ENCODE results near the gene MDFIC.

MDFIC gene

DNA sequence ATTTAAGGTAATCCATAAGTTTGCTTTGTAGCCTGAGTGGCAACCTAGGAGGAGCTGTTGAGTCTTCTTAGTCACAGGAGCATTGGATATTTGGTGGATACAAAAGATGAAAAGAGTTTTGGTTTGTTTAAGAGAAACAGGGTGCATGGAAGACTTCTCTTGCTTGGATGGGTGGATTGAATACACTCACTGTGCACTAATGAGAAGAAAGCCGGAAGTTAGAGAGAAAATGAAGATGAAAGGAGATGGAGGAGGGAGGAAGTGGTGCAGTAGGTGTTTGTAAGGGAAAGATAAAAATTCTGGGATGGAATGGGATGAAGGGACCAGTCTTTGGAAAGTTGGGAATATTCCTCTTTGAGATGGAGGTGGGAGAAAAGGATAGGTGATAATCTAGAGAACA, 7.7 kb downstream of the MDFIC start:
- no peak for DNase-seq

DNA sequence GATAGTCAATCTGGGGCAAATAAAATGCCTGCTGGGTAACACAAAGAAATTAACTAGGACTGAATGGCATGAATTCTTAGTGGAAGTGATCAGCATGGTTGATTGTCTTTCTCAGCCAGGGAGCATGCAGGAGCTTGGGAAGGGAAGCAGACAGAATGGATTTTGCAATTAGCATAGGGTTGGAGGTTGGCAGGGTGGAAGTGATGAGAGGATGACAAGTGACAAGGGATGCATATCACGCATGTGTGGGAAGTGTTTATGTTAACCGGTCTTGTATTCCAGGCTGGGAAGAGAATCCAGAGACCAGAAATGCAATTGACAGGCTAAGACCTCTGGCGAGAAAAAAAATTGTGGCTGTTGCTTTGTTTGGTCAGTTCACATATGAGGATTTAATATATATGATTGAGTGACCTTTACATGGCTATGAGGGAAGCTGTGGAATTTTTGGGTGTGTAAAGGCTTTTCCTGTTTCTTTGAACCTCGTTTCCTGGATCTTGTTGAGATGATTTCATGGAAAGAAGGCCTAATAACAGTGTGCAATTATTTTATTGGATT, 8.3 kb downstream of the MDFIC start:
- DNase-seq = no peak

DNA sequence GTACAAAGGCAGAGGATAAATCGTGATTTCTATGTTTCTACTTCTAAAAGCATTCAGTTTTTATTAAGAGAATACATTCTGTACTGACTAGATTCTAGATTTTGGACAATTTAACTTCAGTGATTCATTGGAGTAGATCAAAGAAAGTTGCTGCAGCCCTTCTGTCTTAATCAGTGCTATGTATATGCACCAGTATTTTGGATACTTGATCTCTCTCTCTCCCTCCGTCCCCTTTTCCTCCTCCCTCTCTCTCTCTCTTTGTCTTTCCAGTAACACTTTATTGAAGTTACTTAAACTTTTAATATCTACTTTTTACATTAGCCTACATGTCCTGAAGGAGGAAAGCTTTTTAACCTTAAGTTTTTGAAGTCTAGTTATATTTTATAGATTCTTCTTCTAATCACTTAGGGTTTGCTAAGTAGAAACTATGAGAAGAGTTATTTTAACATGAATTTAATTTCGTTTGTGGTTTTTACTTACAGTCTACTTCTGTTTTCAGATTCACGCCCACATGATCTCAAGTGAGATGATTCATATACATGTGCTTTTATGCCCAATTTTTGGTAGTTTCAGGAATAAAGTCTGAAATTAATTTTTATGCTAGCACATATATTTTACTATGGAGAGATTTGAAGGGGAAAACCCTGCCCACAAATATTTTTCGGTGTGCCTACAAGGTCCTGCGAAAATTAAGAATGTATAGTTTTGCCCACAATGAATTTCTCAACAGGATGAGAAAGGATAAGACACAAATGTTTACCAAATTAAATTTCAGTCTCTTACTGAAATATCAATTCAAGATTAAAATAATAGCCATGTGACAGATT, 9.1 kb downstream of the MDFIC start:
- no peak for DNase-seq

DNA sequence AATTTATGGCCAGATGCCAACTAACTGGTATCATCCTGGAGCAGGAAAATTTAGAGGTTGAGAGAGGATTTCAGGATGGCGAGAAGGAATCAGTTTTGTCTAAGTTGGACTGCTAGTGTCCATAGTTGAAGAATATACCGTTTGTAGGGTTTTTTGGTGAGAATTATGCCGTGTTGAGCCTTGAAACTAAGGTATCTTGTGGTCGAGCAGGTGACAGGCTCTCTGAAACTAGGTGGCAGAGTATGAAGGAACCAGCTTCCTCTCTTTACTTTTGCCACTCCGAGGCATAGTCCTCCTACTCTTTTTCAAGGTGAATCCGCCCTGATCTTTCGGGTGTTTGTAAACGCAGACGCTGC, 9.7 kb downstream of the MDFIC start:
- no peak for DNase-seq

DNA sequence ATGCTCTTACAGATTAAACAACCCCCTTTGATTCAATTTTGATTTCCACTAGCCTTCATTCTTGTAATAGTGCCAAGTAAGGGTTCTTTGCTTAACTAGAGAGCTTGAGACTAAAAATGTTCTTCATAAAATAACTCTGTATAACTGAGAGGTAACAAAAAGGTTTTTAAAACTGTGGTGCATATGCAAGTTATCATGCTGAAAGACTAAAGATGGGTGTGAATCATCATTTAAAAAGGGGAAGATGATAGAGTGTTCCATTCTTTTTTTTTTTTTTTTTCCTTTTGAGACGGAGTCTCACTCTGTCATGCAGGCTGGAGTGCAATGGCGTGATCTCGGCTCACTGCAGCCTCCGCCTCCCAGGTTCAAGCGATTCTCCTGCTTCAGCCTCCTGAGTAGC, 11.1 kb downstream of the MDFIC start:
- no peak for DNase-seq

DNA sequence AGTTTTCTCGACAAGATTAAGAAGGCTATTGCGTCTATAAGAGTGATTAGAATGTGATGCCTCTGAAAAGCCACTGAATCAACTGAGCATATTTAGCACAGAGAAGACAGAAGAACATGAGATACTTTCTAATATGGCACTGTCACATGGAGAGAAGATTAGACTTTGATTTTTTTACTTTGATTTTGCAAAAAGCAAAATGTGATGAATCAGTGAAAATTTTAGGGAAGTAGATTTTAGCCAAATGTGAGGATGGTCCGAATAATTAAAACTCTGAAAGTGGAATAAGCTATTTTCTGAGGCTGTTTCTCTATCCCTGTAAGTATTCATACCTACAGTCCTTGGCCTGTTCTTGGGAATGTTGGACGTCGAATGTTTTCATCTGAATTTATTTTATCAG, 11.8 kb downstream of the MDFIC start:
- DNase-seq = no peak

DNA sequence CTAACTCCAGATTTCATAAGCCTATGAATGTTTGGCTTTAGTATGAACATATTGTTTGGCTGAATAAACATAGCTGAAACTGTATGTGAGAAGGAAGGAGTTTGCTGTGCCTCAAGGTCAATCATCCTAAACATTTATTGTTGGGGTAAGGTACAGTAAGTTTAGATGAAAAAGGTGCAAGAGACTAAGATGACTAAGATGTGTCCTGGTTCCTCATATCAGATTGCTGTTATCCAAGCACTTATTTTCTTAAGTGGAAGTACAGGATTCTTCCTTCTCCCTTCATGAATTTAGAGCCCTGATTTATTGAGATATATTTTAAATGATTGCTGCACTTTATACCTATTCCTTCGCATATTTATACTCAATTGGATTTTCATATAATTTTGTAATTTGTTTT, 12.2 kb downstream of the MDFIC start:
- DNase-seq = no peak

DNA sequence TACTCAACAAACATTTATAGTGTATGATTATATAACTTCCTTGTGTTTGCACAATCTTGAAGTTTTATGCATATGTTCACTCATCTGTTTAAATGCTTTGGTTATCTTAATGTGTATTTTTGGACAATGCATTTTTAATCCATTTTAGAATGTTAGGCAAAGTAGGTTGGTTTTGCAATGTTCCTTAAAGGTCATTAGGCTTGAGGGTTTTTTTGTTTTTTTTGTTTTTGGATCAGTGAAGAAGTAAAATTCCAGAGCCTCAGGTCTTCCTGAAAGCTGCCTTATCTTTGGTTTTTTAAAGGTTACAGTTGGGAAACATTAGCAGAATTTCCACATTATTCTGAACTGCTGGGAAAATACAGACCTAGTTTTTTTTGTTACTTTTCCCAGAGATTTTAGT, 12.8 kb downstream of the MDFIC start:
- DNase-seq = no peak

DNA sequence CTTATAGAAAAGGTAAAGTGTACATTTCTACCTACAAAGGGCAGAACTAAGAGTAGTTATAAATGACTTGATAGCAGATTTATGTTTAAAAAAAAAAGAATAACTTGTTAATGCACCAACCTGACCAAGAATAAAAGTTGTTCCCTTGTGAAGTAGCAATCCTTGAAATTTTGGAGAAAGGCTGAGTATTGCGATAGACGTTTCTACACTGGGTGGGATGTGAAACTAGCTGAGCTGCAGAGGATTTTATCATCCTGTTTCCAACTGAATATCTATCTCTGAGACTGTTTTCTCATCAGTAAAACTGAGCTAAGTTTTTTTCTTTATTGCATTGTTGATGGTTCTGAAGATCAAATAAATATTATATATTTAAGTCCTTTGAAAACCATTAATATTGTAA, 14.6 kb downstream of the MDFIC start:
- no peak for DNase-seq

DNA sequence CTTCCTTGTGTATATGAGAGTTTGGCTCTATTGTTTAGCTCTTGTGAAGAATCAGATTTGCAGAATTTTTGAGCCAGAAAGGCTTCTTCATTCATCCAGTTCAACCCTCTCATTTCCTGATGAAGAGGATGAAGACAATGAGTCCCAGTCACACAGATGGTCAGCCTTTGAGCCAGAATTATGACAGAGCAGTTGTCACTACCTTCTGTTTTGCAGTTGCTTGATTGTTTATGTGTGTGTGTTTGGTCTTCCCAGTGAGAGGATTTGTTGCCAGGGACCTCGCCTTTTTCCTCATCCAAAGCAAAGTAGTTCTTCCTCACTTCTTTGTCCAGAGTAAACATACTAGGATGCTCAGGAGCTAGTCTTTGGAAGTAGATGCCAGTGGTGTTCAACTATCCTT, 15.6 kb downstream of the MDFIC start:
- DNase-seq = no peak

DNA sequence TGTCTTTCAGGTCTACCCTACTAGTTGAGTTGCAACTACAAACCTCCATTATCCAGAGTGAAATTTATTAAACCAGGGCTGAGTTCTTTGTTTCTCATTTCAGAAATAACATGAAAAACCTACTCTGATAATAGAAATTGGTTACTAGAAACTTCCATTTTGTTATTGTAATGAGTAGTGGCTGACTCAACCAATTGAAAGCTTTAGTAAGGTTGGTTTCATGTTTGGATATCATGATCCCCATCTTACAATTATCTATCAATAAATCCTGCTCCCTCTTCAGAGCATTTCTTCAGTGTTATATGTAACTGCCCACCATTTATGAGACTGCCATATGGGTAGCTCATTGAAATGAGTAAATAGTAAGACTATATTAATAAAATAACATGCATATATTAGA, 16.9 kb downstream of the MDFIC start:
- no peak for DNase-seq

DNA sequence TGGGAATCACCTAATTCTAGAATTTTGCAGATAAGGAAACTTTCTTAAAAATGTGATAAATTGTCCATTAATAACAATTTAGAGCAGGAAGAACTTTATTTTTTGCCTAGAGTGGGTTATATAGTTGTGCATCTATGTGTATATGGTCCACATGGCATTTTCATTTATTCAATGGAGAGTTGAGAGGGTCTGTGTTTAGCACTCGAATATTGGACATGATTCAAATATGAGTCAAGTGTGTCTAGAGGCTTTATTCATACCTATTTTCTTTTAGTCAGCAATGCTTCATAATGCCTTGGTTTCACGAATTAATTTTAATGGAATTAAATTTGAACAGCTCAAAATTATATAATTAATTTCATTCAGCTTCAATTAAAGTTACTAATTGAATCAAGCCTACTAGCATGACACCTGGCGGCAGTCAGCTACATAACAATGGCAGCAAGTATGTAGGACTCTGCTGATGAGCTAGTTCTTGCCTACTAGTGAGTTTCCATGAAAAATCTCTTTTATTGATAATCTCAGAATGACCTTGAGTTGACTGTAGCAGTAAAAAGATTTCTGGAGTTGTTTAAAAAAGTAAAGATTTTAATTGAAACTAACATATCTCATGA, 17.7 kb downstream of the MDFIC start:
- no peak for DNase-seq

DNA sequence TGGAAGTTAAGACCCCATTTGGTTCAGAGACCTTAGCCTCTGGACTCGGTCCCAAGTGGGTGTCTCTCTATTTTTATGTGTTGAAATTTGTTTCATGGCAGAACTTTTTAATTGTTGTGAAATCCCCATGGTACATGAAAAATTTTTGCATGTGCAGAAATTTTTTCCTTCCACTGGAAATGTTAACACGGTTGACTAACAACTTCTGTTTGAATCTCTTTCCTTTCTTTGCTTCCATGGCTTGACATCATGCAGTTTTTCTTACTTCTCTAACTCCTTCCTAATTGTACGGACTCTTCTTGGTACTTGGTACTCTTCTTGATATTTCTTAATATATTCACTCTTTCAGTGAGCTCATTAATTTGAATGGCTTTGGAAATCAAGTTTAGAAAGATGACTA, 18.3 kb downstream of the MDFIC start:
- DNase-seq = no peak

DNA sequence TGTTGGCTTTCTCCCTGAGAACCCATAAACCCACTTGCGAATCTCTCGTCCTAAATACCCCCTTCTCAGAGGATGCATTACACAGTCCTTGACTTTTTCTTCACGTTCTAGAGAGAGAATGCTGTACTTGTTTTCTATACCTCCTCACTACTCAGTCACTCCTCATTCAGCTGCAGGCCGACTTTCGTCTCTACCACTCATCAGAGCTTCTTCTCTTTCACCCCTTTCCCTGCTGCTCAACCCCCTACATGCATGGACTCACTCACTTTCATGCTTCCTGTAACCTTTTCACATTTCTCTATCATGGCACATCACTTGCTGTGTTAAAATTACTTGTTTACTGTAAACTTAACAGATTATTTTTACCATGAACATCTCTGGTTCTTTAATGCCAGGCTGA, 19.8 kb downstream of the MDFIC start:
- DNase-seq = no peak

DNA sequence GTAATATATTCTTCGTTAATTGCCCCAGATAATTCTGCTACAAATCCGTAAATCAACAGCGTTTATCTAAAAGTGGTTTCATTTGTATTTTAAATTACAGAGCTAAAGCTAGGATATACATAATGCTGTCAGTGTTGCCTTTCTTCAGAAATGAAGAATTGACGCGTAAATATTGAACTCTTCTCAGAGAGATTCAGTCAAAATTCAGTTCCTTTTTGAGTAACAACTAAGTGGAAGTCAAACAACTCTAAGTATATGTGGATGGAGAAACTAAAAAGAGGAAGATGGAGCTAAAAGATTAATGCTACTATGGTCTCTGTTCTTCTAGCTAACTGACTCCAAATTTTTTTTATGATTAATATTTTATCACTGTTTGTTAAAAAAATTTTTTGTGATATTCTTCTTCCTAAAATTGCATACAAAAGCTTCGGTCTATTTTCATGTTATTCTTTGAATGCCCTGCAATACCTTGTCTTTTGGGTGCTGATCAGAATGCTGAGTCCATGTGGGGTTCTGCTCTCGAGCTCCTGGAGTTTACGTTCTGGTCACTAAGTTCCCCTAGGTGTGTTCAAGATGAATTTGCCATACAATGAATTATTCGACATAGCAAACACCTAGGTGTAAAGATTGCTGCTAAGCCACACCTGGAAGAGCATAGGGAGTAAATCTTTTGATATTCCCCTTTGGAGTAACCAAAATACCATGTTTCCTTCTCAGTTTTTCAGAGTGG, 20.7 kb downstream of the MDFIC start:
- DNase-seq = no peak

DNA sequence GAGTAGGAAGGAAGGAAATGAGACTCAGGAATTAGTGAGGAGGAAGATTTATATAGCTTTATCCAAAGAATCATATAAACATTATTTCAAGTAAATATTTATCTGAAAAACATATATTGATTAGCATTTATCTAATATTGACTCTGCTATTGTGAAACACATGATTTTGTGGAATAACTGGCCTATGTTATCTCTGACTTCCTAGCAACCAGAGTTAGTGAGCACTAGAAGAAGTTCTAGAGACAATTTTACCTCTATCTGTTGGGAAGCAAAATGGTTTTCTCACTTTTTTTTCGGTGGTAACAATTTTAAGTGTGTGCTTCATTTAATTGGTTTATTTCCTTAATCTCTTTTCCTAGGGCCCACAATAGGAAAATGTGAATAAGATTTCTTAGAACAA, 21.6 kb downstream of the MDFIC start:
- DNase-seq = no peak

DNA sequence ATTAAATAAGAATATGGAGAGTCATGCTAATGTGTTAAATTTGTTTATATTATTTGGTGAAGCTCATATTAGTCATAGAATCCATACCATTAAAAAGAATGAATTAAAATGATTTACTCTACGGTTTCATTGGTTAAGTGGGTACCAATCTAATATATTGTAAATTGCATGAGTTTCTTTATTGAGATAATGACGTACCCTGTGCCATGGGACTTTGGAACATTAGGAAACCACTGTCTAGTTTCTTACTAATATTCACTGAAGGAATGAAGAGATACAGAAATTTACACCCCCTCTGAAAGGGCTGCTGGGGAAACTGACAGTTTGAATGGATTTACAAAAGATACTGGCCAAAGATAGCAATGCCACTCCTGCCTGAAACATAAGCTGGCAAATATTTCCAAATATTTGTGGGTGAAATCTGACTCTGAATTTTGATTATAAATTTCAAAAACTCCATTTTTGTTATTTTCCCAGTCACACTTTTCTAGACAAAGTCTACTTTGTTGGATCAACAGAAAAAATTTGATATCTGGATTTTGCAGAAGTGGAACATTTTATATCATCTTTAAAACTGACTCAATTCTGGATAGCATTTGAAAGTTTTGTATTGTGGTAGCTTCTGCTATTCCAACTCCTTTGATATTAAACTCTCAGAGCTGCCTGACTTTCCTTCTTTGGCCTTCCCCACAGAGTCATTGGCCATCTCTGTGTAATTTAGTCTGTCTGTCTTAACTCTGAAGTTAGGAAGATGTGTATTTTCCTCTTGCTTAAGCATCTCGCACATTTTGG, 22.3 kb downstream of the MDFIC start:
- DNase-seq = no peak

DNA sequence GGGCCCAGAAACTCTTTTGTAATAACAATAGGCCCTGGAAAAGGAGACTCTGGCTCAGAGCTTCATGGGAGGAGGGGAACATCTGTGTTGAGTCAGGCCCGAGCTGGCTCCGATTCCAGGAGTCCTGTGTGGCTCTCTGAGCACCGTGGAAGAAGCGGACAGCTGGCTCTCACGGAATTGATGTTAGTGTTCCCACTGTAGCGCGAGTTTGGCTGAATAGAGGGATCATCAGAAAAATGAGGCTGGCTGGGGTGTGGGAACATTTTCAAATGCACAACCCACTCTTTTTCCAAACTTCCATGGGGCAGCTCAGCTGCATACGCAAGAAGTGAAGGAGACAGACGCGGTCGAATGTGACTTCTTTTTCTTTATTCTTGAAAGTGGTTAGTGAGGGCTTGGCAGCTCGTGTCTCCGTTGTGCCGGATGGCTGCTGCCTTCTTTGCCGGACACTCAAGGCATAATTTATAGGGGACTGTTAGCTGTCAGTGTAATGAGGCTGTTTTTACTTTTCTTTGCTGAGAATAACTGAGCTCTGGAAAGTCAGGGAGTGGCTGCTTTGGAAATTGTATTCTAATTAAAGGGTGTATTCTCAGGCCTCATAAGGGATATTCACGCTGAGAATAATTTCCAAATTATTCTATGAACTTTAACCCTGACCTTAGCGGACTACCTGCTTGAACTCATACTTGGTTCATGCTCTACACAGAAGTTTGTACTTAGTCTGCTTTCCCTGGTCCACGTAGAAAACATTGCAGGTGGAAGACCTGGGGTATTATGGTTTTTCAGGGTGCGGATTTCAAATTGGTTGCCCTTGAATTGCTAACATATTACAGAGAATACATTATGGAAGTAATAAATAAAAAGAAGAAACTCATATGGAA, 23.1 kb downstream of the MDFIC start:
- DNase-seq = no peak

DNA sequence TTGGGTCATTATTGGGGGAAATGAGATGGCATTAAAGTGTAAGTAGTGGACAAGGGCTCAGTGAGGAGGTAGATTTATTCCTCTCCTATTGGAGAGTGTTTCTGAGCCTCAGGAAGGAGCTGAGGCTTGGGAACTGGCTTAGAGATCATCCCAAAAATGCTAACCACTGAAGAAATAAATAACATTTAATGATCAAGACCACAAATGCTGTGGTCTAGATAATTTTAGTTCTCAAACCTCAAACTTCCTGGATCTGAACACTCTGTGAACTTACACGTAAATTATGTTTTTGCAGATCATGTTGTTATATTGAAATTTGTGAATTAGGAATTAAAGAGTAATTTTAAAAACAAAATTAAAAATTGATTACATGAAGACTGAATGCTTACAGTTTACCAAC, 27.3 kb downstream of the MDFIC start:
- no peak for DNase-seq

DNA sequence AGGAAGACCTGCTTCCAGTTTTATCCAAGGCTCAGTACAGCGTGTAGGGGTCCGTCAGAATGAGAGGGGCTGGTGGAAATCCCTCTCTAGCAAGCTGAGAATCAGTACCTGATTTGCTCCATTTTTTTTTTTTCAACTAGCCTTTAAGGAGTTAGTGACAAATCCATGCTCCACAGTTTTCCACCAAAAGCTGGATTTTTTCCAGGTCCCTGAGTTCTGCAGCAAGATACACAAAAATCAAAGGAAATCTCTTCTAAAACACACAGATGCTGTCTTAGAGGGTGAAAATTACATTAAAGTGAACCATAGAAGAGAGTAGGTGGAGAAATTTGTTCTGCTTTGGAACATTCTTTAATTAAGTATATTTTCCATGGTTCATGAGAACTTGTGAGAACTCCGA, 30.4 kb downstream of the MDFIC start:
- DNase-seq = no peak

DNA sequence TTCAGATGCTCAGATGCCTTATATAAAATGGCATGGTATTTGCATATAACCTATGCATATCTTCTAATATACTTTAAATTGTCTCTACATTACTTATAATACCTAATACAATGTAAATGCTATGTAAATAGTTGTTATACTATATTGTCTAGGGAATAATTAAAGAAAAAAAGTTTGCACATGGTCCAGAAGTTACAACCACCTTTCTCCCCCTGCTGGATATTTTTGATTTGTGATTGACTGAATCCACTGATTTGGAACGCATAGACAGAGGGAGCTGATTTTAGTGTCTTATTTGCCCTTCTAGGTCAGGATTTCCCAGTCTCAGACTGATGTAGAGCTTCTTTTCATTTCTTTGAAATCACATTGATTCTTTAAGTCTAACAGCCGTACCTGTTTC, 31.8 kb downstream of the MDFIC start:
- DNase-seq = no peak

DNA sequence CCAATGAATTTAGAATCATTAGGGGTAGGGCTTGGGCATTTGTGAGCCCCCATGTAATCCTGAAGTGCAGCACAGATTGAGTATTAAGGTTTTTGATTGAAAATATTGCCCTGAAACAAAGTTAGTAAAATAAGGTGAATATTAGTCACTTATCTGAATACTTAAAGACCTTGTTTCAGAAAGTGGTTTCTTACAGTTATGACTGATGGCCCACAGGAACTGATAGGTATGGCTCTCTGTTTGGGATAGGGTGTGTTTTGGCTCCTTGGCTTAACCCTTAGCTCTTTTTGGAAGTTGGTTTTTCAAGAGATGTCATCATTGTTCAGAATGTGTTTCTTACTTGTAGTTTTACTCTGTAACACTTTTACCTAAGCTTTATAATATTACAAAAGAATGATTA, 34.8 kb downstream of the MDFIC start:
- DNase-seq = no peak

All from DMS79 (cell line).